ENCODE measurements around the gene BRD9.
"Not testable (repeated sequence)": the region's sequence is repeated elsewhere in the genome, so short reads cannot be mapped to it uniquely, and the experiment has no call there.

Gene BRD9

DNA sequence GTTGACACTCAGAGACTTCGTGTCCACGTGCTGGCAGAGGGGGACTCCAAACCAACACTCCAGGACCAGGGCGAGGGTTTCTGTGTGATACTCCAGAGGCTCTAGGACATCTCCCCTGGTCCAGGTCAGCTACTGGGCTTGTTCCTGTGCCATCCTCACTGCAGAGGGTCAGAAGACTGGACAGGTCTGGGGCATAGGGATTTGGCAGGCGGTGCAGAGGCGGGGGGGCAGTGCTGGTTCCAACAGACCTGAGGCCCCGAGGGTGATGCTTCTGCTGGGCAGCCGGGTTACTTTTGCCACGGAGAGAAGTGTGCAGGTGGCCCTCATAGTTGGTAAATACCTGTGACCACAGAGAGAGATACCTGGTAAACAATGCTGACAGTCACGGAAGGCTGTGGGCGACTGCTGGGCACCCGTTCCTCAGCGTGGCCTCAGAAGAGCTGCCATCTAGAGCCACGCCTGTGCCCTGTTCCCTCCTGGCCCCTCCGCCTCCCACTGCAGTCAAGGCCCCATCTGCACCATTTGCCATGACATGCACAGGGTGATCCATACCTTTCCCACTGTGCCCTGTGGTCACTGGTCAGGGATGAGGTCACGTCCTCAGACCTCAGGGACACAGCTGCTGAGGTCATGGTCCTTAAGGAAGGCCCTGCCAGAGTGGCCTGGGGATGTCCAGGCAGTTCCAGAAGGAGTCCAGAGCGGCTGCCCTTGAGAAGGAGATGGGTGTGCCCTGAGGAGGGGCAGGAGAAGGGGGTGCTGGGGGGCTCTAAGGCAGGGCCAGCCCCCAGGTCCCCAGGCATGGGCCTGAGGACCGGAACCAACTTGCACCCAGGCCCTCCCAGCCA, 30.1 kb upstream of the BRD9 start:
- DNase-seq: no peak

DNA sequence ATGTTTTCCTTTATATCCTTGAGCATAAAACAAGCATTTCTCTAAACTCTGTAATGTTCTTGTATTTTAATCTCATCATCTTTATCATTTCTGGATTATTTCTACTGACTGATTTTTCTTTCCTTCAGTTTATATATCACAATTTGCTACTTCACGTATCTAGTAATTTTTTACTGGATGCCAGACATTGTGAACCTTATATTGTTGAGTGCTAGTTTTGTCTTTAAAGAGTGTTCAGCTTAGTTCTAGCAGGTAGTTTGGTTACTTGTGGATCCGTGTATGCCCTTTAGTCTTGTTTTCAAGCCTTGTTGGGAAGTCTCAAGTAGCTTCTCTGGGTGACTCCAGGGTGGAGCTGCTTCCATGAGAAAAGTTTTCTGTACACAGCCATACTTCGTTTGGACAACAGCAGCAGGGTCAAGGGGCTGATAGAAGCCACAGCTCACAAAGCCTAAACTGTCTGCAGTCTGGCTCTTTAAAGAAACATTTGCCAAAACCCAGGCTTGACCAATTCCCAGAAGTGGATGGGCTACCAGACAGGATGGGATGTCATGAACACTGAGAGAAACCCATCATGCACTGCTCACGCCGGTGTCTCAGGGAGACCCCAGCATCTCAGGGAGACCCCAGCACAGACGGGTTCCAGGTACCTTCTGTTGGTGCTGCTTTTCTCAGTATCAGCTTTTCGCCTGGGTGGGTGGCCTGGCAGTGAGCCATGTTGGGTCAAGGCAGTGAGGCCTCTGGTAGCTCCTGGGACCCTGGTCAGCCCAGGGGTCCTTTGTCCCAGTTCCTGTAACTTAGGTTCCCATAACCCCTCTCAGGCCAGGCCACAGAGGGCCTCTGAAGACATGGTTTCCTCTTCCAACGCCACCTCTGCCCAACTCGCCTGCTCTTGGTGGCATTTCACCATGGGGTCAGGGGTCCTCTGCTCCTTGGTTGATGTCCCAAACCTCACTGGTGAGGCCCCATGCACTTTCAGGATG, 29.1 kb upstream of the BRD9 start:
- no peak for DNase-seq

DNA sequence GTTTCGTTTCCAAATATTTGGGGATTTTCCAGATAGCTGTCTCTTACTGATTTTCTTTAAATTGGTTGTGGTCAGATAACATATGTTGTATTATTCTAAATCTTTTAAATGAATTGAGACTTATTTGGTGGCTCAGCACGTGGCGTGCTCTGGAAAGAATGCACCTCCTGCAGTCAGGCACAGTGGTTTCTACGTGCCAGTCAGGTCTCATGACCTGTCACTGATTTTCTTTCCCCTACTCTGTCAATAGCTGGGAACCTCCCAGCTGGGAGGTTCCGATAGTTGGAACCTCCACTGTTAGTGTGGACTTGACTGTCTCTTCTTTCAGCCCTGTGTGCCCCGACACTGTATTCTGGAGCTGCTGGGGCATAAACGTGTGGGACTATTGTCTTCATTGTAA, 27.7 kb upstream of the BRD9 start:
- DNase-seq: no peak

DNA sequence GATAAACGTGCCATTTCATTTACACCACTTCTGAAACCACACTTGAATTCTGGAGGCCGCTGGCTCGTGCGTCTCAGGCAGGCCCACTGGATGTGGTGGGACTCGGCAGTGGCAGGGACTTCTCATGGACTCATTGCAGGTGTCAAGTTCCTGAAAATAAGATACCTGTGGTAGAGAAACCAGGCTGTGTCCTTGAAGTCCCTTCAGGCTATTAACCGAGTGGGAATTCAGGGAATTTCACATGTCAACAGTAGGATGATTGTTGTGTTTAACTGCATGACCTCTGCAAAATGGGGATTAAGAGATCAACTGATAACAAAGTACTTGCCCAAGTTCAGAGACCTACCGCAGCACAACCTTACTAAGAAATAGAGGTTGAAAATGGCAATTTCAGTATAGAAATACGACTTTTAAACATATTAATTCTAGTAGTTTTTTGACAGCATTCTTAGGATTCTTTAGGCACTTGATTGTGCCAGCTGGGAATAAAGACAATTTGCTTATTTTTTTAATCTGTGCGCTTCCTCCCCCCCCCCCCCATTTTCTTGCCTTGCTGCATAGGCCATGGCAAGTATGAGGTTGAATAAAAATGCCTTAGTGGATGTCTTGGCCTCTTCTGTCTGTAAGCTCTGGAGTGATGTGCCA, 26.9 kb upstream of the BRD9 start:
- no peak for DNase-seq

DNA sequence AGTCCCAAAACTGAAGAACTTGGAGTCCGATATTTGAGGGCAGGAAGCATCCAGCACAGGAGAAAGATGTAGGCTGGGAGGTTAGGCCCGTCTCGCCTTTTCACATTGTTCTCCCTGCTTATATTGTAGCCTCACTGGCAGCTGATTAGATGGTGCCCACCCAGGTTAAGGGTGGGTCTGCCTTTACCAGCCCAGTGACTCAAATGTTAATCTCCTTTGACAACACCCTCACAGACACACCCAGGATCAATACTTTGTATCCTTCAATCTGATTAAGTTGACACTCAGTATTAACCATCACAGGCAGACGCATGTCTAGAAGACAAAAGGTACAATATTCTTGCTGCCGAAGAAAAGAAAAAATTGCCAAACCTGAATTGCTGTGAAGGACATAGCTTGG, 26.1 kb upstream of the BRD9 start:
- not testable (repeated sequence) for DNase-seq

DNA sequence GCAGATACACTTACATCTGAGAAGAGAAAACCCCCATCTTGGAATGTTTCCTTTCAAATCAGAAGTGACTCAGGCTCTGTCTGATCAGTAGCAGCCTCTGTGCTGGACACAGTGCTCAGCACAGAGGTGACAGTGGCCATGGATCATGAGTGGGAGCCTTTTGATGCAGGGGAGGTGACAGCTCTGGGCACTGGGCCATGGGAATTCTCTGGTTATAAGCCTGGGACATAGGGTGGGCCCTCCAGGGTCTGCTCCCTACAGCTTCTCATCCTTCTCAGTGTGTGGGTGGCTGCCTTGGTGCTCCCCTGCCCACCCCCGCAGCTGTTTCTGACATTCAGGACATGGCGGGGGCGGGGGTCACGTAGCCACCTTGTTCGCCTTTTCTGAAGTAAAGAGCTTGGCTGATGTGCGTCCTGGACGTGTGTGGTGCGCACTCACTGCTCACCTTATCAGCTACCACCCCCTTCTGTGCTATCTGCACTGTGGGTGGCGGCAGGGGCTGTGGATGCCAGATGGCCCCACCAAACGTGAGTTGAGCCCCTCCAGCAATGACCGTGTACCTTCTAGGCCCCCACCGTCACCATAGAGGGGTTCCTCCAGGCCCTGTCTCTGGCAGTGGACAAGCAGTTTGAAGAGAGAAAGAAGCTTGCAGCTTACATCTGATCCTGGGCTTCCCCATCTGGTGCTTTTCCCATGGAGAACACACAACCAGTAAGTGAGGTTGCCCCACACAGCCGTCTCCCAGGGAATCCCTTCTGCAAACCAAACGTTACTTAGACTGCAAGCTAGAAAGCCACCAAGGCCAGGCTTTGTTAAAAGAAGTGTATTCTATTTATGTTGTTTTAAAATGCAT, 24.1 kb upstream of the BRD9 start:
- DNase-seq: no peak

DNA sequence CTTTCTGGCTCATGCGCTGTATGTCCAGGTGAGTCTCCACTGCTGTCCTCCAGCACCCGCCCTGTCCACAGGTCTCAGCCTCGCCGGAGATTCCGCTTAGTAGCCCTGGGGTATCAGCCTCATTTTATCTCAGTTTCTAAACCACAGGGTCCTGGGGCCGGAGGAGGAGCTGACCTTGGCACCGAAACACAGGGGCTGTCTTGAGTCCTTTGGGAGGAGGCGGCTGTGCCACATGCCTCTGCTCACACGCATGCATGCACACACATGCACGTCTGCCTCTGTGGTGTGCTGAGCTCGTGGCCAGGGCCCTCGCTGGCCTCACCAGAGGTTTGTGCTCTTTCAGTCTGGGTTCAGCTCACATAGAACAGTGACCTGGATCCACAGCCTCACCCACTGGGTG, 23.3 kb upstream of the BRD9 start:
- no peak for DNase-seq

DNA sequence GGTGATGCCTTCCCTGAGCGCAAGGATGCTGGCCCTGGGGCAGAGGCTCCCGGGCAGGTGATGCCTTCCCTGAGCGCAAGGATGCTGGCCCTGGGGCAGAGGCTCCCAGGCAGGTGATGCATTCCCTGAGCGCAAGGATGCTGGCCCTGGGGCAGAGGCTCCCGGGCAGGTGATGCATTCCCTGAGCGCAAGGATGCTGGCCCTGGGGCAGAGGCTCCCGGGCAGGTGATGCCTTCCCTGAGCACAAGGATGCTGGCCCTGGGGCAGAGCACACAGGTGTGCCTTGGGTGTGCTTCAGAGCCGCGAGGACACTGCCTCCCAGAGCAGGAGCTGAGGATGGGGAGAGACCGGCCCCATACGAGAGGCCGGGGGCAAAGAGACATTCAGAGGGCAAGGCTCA, 22.7 kb upstream of the BRD9 start:
- not testable (repeated sequence) for DNase-seq

DNA sequence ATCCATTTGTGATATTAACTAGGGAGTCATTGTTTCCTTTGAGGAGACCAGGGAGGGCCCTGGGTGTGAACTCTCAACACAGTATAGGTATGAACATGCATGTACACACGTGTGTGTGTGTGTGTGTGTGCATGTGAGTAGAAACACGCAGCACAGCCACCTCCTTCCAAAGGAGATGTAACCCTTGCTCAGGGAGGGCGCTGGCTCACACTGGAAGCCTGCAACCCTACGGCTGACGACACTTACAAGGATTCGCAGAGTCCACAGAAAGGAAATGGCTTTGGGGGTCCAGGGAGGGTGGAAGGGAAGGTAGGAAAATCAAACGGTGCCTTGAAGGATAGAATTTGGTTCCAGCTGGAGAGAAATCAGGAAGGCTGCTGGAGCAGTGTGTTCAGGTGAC, 22.0 kb upstream of the BRD9 start:
- no peak for DNase-seq

DNA sequence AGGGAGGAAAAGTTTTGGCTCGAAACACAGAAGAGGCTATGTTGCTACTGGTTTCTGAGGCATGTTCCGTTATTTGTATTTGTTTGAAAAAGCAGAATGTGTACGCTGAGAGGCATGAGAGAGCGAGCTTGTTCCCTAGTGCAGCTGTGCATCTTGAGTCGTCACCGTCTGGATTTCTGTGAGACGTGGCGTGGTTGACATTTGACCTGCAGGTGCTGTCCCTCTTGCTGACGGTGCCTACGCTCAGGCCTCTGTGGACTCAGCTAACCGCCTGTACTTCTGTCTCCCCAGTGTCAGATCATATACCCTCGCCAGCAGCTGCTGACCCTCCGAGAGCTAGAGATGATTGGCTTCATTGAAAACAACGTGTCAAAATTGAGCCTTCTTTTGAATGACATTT, 21.6 kb upstream of the BRD9 start:
- no peak for DNase-seq

DNA sequence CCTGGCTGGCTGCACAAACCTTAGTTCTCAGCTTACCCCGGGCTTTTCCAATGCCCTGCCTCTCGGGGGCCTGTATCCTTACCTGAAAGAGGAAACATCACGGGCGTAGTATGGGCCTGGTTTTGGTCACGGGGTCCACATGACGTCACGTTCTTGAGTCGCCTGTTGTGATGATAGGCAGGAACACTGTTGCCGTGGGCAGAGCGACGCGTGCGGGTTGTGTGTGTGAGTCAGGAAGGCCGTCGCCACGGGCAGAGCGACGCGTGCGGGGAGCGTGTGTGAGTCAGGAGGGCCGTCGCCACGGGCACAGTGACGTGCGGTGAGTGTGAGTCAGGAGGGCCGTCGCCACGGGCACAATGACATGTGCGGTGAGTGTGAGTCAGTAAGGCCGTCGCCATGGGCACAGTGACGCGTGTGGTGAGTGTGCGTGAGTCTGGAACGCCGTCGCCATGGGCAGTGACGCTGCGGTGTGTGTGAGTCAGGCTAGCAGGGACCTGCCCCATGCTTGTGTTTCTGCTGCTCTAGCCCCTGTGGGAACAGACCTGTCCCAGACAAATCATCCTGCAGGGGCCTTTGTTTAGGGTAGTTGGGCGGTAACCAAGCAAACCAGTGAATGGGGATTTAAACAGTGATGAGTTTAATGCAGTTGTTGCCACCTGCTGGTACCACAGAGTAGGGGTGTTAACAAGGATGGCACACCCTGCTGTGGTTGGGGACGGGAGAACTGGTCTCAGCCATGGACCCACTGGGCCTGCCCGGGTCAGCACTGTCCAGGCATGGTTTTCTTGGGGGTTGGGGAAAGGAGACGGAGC, 19.9 kb upstream of the BRD9 start:
- DNase-seq: no peak

DNA sequence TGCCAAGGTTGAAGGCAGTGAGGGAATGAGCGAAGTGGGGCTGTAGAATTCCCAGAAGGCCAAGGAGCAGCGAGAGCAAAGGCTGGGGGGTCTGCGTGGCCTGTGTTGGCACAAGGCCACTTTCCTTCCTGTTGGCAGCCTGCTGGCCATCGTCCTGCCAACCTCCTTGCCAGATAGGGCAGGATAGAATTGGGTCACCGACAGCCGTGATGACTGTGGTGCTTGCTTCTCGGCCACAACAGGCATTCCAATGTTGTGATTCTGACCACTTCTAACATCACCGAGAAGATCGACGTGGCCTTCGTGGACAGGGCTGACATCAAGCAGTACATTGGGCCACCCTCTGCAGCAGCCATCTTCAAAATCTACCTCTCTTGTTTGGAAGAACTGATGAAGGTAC, 19.0 kb upstream of the BRD9 start:
- no peak for DNase-seq

DNA sequence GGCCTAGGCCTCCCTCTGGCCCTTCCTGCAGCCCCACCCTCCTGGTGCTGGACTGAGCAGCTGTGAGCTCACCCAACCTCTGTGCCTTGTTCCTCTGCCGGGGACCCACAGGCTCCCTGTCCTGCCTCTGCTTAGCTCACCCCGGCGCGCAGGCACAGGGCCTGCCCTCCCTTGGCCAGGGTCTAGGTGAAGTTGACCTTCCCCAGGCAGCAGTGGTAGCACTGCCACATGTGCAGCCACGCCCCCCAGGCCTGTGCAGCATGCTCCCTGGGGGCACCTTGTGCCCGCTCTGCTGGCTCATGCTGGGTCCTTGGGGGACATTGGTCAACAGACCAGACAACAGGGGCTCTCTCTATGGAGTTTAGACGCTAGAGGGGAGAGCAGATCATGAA, 18.2 kb upstream of the BRD9 start:
- DNase-seq: no peak

DNA sequence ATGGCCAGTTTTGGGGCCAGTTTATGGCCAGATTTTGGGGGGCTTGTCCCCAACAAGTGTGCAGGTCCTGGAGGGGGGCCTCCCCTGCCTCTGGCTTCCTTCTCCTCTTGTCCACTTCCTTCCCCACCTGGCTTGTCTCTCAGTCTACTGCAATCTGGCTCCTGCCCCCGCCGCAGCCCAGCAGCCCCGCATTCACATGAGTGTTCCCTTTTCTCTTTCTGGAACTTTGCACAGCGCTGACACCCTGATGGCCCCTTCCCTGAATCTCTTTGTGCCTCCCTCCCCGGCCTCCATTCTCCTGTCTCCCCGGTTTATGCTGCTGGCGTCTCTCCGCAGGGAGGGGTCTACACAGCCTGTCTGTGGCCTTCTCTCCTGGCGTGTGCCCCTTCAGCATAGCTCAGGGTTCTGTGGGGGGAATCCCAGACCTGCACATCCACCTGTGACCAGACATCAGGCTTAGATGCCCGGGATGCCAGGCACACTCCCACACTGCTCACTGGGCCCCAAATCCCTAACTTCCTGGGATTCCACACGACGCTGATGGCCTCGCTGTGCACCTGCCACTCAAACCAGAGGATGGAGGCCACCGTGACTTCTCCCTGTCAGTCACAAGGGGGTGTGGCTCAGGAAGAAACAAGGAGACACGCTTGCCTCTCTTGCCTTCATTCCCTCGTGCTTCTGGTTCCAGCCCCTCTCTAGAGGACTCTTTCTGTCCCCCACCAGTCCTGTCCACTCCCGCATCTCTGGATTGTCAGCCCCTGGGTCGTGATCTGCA, 17.6 kb upstream of the BRD9 start:
- no peak for DNase-seq

DNA sequence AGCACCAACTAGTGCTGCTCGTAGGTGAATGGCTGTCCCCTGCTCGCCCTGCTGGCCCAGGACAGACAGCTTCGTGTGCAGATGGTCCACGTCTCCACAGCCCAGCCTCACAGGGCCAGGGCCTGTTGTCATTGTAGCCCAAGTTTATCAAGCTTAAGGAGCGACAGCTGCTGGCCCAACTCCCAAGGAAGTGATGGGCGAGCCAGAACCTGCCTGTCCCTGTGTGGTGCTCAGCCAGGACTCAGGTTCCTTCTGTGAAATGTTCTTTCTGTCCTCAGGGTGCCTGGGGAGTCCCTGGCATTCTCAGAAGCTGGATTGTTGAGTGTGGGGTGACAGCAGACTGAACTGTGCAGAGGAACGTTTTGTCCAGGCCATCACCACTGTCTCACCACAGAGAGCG, 16.5 kb upstream of the BRD9 start:
- DNase-seq: no peak

DNA sequence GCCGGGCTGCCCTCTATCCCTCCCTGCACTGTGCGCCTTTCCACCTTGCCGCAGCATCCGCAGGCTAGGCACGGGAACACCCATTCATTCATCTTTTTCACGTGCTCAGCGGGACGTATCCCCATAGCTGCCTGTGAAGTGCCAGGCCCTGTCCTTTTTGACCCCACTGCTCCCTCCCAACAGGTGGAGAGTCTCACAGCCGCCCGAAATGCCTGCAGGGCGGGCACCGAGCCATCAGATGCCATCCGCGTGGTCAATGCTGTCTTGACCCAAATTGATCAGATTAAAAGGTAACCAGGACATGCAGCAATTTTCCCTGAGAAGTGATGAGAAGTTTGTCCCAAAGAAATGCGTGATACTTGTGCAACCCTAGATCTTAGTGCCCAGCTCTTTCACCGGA, 15.6 kb upstream of the BRD9 start:
- DNase-seq: no peak

DNA sequence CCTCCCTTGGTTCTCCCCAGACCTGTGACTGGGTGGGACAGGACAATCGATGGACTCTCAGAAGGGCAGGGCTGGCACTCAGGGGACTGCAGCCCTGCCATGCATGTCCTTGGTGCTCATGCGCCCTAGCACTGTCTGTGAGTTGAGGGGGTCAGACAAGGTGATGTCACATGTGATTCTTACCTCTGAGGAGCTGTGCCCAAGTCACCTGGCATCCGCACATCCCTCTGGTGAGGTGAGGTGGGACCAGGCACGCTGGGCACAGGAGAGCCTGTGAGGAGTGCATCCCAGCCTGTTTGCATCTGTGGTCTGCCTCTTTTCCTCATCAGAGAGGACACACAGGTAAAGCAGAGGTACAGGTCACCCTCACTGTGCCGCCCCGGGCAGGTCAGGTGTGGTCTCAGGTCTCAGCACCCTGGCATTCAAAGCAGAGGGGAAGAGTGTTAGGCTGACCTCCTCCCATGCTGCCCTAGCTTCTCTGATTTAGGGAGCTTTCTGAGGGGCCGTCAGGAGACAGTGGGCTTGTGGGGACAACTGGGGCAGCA, 14.8 kb upstream of the BRD9 start:
- no peak for DNase-seq

DNA sequence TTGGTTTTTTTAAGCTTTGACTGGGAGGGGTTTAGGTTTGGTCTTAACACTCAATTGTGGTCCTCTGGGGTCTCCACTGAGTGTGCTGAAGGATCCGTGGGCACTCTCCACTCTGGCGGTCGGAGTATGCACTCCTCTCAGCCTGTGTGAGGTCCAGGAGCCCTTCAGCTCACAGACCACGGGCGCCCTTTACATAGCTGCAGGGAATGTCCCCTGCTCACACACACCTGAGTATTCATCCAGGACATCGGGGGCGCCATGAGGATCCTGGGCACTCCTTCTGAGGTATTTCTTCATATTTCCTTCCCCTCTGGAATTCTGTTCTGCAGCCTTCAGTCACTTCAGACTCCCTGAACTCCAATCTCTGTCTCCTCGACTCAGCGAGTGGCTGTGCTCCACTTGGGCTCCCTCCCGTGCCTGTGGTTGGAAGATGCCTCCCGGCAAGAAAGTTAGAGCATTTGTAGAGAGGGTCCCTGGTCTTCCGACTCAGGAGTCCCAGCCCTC, 12.6 kb upstream of the BRD9 start:
- no peak for DNase-seq

DNA sequence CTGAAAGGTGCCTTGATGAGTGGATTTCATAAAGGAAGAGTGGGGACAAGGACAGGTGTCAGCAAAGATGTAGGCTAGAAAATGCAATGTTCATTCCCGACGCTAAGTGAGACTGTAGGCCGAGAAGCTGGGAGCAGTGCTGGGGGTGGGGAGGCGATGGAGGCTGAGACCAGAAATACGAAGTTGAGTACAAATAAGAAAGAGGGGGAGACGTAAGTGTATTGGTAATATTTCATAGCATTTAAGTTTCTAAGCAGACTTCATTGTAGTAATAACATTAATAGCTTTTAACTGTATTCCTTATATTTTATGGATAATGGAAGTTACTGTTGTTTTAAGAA, 11.1 kb upstream of the BRD9 start:
- DNase-seq: no peak

DNA sequence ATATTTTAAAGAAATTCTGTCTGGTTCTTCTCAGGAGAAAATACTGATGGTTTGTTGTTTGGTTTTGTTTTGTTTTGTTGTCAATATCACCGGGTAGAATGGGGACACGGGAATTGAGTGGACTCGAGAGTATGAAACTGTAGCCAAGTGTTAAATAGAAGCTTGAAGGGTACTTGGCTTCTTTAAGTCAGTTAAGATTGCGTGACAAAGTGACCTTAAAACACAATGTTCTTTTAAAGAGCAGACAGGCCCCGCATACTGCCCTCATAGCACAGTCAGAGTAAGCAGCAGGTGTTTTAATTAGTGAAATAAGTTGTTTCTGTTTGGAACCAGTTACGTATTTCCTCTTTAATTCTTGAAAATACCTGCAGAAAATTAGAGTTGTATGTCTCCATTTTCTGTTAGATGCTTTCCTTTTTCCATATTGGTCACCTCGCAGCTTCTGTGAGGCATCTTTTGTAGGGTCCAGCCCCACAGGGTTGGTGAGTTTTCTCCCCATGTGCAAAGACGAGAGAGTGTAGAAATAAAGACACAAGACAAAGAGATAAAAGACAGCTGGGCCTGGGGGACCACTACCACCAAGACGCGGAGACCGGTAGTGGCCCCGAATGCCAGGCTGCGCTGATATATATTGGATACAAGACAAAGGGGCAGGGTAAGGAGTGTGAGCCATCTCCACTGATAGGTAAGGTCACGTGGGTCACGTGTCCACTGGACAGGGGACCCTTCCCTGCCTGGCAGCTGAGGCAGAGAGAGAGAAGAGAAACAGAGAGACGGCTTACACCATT, 9.7 kb upstream of the BRD9 start:
- DNase-seq: no peak
